ENCODE results near the gene CNTN5.

Gene CNTN5

DNA sequence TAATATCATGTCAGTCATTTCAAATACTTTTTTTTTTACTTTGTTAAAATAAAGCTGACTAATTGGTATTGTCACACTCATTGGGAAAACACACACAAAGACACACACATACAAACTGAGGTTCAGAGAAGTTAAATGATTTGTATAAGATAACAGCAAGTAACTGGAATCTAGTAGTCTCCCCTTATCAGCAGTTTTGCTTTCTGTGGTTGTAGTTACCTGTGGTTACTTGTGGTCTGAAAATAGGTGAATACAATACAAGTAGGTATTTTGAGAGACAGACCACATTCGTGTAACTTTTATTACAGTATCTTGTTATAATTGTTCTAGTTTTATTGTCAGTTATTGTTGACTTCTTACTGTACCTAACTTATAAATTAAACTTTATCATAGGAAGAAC lies 610.9 kb downstream of the CNTN5 start:
- TF ChIP-seq, protein P1, sequence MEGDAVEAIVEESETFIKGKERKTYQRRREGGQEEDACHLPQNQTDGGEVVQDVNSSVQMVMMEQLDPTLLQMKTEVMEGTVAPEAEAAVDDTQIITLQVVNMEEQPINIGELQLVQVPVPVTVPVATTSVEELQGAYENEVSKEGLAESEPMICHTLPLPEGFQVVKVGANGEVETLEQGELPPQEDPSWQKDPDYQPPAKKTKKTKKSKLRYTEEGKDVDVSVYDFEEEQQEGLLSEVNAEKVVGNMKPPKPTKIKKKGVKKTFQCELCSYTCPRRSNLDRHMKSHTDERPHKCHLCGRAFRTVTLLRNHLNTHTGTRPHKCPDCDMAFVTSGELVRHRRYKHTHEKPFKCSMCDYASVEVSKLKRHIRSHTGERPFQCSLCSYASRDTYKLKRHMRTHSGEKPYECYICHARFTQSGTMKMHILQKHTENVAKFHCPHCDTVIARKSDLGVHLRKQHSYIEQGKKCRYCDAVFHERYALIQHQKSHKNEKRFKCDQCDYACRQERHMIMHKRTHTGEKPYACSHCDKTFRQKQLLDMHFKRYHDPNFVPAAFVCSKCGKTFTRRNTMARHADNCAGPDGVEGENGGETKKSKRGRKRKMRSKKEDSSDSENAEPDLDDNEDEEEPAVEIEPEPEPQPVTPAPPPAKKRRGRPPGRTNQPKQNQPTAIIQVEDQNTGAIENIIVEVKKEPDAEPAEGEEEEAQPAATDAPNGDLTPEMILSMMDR (IDR thresholded peaks at IDR 0.05), result no peak

DNA sequence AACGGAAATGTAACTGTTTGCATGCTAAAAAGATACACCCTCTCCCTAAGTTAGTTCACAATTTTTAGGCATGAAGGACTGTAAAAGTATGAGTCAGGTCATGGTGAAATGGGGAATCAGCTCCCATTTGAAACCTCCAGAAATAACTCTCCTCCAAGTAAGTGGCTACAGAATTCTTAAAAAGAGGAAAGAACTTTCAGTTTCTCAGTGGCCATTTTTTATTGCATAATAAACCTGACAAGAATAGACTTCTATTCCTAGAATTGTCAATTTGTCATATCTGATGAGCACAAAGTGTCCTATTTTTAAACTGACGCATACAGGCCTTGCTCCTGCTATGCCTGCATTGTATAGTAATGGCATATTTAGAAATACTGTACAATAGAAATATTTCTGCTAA lies 612.2 kb downstream of the CNTN5 start:
- TF ChIP-seq, protein P1 (IDR thresholded peaks at IDR 0.05), result no peak

DNA sequence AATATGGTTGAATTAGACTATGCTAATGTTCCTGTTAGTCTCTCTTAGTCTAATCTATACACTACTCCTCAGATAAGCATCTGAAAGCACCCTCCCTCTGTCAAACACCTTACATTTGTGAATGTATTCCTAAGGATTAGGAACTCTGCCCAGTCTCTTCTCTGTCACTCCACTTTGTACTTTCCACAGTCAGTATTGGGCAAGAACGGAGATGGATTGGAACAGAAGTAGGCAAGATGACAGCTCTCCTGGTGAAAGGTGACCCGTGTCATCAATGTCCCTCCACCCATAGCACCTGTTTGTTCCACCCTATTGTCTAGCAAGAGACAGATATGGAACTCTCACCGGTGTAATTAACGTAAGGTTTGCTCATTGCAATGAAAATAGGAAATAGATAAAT lies 613.8 kb downstream of the CNTN5 start:
- TF ChIP-seq, protein P1 (IDR thresholded peaks at IDR 0.05), result no peak

DNA sequence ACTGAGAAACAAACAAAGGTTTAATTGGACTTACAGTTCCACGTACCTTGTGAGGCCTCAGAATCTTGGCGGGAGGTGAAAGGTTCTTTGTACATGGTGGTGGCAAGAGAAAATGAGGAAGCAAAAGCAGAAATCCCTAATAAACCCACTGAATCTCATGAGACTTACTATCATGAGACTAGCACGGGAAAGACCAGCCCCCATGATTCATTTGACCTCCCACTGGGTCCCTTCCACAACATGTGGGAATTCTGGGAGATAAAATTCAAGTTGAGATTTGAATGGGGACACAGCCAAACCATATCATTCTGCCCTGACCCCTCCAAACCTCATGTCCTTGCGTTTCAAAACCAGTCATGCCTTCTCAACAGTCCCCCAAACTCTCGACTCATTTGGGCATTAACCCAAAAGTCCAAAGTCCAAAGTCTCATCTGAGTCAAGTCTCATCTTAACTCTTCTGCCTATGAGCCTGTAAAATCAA lies 617.4 kb downstream of the CNTN5 start:
- TF ChIP-seq, protein P1 (IDR thresholded peaks at IDR 0.05), result no peak

DNA sequence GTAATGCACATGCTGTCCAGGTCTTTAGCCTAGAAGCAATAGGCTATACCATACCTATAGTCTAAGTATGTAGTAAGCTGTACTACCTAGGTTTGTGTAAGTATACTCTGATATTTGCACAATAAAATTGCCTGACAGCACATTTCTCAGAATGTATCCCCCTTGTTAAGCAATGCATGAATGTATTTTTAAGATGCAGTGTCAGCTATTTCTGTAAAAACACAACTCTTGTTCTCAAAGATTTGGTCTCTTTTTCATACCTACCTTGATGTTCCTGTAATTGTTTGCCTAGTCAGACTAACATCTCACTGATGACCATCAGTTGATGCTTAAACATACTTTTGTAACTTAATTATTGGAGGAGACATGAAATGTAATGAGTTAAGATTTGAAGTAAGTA lies 619.9 kb downstream of the CNTN5 start:
- TF ChIP-seq, protein P1 (IDR thresholded peaks at IDR 0.05), result no peak

DNA sequence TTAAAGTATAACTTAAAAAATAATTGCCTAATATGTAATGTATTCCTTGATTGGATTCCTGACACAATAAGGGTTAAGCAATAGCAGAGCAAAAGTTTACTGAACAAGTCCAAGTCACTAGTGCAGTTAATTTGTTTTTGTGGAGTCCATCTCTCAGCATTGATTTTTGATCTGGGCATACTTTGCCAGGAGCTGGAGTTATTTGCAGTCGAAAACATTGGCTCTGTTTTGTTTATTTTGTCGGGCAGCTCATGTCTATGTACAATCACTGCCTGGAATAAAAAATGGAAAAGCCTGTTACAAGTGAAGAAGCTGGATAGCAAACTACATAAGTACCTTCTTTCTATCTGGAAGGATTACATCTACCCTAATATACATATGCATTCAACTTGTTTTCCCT lies 625.2 kb downstream of the CNTN5 start:
- TF ChIP-seq, protein P1 (IDR thresholded peaks at IDR 0.05), result no peak

DNA sequence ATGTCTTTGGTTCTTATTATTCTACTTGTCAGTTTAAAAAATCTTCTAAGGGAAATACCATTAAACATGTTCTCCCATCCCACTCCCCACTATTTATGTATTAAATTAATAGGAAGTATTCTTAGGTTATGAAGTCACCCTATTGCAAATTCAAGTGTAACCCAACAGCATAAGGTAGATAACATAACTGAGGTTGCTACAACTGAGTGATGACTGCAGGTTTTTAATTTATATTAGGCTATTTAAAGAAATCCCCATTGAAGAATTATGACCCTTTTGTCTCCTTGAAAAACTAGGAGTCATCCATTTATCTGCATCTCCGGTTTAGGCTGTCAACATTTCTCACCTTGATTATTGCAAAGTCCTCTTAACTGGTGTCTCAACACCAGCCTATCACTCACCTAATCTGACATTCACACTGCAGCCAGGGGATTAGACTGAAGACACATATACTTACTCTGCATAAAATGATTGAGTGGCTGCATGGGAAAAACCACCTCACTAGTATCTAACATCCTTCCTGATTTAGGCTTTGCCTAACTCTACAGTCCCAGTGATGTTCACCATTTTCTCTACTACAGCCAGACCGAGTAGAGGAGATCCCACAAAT lies 649.4 kb downstream of the CNTN5 start:
- TF ChIP-seq, protein P1 (IDR thresholded peaks at IDR 0.05), result no peak
